ENCODE results near the gene PTPRN2. TPM values are rescaled to one million over a fixed set of nuclear protein-coding genes. Genes with fewer than 3 reads are reported as not detected.
"Not testable (repeated sequence)": the region's sequence is repeated elsewhere in the genome, so short reads cannot be mapped to it uniquely, and the experiment has no call there.

The PTPRN2 gene
- polyA plus RNA-seq, 1 experiment, result 0.02 TPM

DNA sequence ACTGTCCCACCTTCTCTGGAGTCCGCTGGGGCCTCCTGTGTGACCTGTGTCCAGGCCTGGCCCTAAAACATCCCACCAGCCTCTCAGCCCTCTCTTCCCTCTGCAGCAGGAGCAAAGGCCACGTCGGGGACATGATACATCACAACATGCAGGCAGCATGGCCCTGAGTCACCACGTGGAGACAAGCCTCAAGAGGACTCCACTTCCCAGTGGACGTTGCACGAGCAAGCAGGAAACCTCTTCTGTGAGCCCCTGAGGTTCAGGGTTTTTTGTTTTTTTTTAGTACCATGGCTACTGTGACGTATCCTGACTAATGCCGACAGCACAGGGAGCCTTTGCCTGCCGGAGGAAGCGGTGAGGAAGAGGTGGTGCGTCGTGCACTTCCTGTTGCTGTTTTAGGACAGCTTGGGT lies 1084.9 kb downstream of the PTPRN2 start:
- no peak overlapping the region for H3K4me3 ChIP-seq (ENCODE audit: low read depth, low read length)
- H3K27ac ChIP-seq (ENCODE audit: low read depth, low read length), result no peak overlapping the region

DNA sequence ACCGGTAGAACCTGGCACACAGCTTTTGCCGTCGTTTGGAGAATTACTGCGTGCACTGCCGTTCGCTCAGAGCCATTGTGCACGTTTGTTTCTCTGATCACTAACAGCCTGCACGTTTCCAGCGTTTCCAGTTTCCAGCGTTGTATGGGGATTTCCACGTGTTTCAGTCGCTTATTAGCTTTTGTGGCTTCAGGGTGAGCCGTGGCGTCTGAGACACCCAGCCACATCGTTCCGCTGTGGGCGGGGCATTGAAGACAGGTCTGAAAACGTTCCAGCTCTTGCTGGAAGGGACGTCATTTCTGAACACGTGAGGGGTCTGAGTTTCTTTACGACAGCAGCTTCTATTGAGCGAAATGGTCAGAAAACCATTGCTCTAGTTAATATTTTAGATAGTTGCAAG lies 1086.0 kb downstream of the PTPRN2 start:
- DNase-seq (ENCODE audit: low read depth, low spot score), result no peak
- no peak overlapping the region for H3K27ac ChIP-seq (ENCODE audit: low read depth, low read length)
- peaks cover 69% of the 10 kb centered on the region for H3K9me3 ChIP-seq (ENCODE audit: control insufficient read depth, insufficient read depth, low read length)
- no peak overlapping the region for H3K4me3 ChIP-seq (ENCODE audit: low read depth, low read length)
- ChIA-PET POLR2A (no interaction called here), CTCF (no interaction called here)
- H3K27me3 ChIP-seq (ENCODE audit: control insufficient read depth, insufficient read depth, low read length), result no peaks in the 10 kb centered on the region
- TF ChIP-seq, protein P1, sequence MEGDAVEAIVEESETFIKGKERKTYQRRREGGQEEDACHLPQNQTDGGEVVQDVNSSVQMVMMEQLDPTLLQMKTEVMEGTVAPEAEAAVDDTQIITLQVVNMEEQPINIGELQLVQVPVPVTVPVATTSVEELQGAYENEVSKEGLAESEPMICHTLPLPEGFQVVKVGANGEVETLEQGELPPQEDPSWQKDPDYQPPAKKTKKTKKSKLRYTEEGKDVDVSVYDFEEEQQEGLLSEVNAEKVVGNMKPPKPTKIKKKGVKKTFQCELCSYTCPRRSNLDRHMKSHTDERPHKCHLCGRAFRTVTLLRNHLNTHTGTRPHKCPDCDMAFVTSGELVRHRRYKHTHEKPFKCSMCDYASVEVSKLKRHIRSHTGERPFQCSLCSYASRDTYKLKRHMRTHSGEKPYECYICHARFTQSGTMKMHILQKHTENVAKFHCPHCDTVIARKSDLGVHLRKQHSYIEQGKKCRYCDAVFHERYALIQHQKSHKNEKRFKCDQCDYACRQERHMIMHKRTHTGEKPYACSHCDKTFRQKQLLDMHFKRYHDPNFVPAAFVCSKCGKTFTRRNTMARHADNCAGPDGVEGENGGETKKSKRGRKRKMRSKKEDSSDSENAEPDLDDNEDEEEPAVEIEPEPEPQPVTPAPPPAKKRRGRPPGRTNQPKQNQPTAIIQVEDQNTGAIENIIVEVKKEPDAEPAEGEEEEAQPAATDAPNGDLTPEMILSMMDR (IDR thresholded peaks at IDR 0.05; ENCODE audit: low read depth, low read length), result no peak

More for the DNA sequence above, 1084.9 kb downstream of the PTPRN2 start:
- CTCF ChIA-PET, result no interaction called here
- Histone ChIP-seq H3K9me3 (ENCODE audit: control insufficient read depth, insufficient read depth, low read length) (peaks cover 58% of the 10 kb centered on the region), H3K27me3 (ENCODE audit: control insufficient read depth, insufficient read depth, low read length) (no peaks in the 10 kb centered on the region)
- no peak for DNase-seq (ENCODE audit: low read depth, low spot score)
- TF ChIP-seq, protein P1 (IDR thresholded peaks at IDR 0.05; ENCODE audit: low read depth, low read length), result no peak
- POLR2A ChIA-PET, result no interaction called here

DNA sequence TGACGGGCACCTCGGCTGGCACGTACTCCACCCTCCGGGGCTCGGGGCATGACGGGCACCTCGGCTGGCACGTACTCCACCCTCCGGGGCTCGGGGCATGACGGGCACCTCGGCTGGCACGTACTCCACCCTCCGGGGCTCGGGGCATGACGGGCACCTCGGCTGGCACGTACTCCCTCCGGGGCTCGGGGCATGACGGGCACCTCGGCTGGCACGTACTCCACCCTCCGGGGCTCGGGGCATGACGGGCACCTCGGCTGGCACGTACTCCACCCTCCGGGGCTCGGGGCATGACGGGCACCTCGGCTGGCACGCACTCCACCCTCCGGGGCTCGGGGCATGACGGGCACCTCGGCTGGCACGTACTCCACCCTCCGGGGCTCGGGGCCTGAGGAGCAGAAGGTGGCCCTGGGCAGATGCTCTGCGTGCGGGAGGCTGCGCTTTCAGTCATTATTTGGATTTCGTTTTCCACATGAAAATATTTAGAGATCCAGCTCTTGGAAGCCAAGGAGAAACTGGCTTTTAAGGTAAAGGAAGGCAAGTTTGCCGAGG lies 1086.6 kb downstream of the PTPRN2 start:
- H3K27ac ChIP-seq (ENCODE audit: low read depth, low read length); H3K4me3 ChIP-seq (ENCODE audit: low read depth, low read length); POLR2A ChIA-PET; H3K27me3 ChIP-seq (ENCODE audit: control insufficient read depth, insufficient read depth, low read length); DNase-seq (ENCODE audit: low read depth, low spot score): not testable (repeated sequence)
- peaks cover 67% of the 10 kb centered on the region for H3K9me3 ChIP-seq (ENCODE audit: control insufficient read depth, insufficient read depth, low read length)
- CTCF ChIA-PET, result interaction anchor here (0.7 kb wide), 1 partner anchor 1382 kb away, joined by 5 read pairs; no protein-coding TSS in a partner anchor

DNA sequence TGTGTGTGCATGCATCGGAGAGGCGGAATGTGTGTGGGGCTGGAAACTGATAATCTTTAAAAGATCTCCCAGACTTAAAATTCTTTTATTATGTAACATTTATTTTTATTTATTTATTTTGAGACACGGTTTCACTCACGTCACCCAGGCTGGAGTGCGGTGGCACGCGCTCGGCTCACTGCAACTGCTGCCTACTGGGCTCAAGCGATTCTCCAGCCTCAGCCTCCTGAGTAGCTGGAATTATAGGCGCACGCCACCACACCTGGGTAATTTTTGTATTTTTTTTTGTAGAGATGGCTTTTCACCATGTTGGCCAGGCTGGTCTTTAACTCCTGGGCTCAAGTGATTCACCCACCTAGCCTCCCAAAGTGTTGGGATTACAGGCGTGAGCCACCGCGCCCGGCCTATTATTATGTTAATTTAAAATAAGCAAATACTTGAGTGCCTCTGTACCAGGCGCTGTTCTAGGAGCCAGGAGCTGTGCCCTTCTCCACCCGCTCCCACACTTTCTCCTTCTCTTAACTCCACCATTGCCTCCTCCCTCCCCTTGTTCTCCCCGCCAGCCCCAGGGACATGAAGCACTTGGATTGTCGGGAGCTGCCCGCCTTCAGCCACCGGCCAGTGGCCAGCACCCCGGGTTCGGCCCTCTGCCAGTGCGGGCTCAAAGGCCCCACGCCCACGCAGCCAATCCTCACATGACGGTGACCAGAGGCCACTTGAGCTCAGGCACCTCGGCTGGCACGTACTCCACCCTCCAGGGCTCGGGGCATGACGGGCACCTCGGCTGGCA lies 1087.3 kb downstream of the PTPRN2 start:
- H3K27ac ChIP-seq (ENCODE audit: low read depth, low read length), result no peak overlapping the region
- peaks cover 69% of the 10 kb centered on the region for H3K9me3 ChIP-seq (ENCODE audit: control insufficient read depth, insufficient read depth, low read length)
- no peaks in the 10 kb centered on the region for H3K27me3 ChIP-seq (ENCODE audit: control insufficient read depth, insufficient read depth, low read length)
- TF ChIP-seq, protein P1 (IDR thresholded peaks at IDR 0.05; ENCODE audit: low read depth, low read length), result no peak
- ChIA-PET POLR2A (no interaction called here), CTCF (interaction anchor here (0.7 kb wide), 1 partner anchor 1383 kb away, joined by 5 read pairs; no protein-coding TSS in a partner anchor)
- no peak overlapping the region for H3K4me3 ChIP-seq (ENCODE audit: low read depth, low read length)
- DNase-seq (ENCODE audit: low read depth, low spot score), result no peak

DNA sequence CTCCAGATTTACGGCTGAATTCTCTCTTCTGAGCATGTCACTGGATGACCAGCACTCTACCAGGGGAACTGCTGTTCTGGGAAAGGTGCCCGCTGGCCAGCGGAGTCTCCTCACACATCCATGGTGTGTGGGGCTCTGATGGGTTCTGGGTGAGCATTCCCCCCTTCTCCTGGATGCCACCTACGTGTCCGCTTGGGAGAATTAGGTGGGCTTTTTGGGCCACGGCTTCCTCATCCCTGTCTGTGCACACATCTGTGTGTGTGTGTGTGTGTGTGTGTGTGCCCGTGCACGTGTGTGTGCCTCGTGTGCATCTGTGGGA lies 1087.8 kb downstream of the PTPRN2 start:
- Histone ChIP-seq H3K27ac (ENCODE audit: low read depth, low read length) (no peak overlapping the region), H3K27me3 (ENCODE audit: control insufficient read depth, insufficient read depth, low read length) (no peaks in the 10 kb centered on the region), H3K4me3 (ENCODE audit: low read depth, low read length) (no peak overlapping the region), H3K9me3 (ENCODE audit: control insufficient read depth, insufficient read depth, low read length) (peaks cover 70% of the 10 kb centered on the region)
- no peak for DNase-seq (ENCODE audit: low read depth, low spot score)
- ChIA-PET CTCF (no interaction called here), POLR2A (no interaction called here)
- TF ChIP-seq, protein P1 (IDR thresholded peaks at IDR 0.05; ENCODE audit: low read depth, low read length), result no peak
